Neural cell (in vitro differentiated cells): ENCODE data around the gene RUBCN.
"Not testable (repeated sequence)": the region's sequence is repeated elsewhere in the genome, so short reads cannot be mapped to it uniquely, and the experiment has no call there.

ENCODE experiments used
- EP300 ChIP-seq: fragments of 450-650 bp; conservative IDR thresholded peaks from 2 replicates; pipeline ENCODE4 v1.6.1; 2014; ENCODE audit warnings: antibody characterized with exemption, mild to moderate bottlenecking, moderate library complexity; ENCODE audit not compliant: poor library complexity, severe bottlenecking
- EZH2 ChIP-seq: fragments of 200-600, 300-800 bp; shearing (Covaris generic), sonication (generic); IDR thresholded peaks from 2 replicates; pipeline ENCODE4 v1.6.1; 2014; ENCODE audit warnings: antibody characterized with exemption, low read length, borderline replicate concordance, mild to moderate bottlenecking; ENCODE audit not compliant: insufficient read depth, poor library complexity, severe bottlenecking
- MXI1 ChIP-seq: fragments of 450-650 bp; conservative IDR thresholded peaks from 2 replicates; pipeline ENCODE4 v1.6.1; 2014; ENCODE audit warnings: antibody characterized with exemption, mild to moderate bottlenecking; ENCODE audit not compliant: poor library complexity, severe bottlenecking
- POLR2AphosphoS5 ChIP-seq: IDR thresholded peaks from 2 replicates; pipeline ENCODE4 v1.6.1; 2012
- RAD21 ChIP-seq: fragments of 450-650 bp; conservative IDR thresholded peaks from 2 replicates; pipeline ENCODE4 v1.6.1; 2014; ENCODE audit warnings: antibody characterized with exemption, mild to moderate bottlenecking, moderate library complexity
- SMC3 ChIP-seq: fragments of 450-650 bp; conservative IDR thresholded peaks from 2 replicates; pipeline ENCODE4 v1.6.1; 2014; ENCODE audit warnings: antibody characterized with exemption, mild to moderate bottlenecking, moderate library complexity; ENCODE audit not compliant: poor library complexity
- TAF1 ChIP-seq: IDR thresholded peaks from 2 replicates; pipeline ENCODE4 v1.6.1; 2012; ENCODE audit warnings: low read depth
- TF ChIP-seq, protein P1 (sequence below): IDR thresholded peaks from 2 replicates; pipeline ENCODE4 v1.6.1; 2012; ENCODE audit warnings: borderline replicate concordance
- TF ChIP-seq, protein P2 (sequence below): fragments of 450-650 bp; IDR thresholded peaks from 2 replicates; pipeline ENCODE4 v1.5.1; 2014; ENCODE audit warnings: antibody characterized with exemption, mild to moderate bottlenecking, moderate library complexity; ENCODE audit not compliant: poor library complexity, severe bottlenecking

DNA sequence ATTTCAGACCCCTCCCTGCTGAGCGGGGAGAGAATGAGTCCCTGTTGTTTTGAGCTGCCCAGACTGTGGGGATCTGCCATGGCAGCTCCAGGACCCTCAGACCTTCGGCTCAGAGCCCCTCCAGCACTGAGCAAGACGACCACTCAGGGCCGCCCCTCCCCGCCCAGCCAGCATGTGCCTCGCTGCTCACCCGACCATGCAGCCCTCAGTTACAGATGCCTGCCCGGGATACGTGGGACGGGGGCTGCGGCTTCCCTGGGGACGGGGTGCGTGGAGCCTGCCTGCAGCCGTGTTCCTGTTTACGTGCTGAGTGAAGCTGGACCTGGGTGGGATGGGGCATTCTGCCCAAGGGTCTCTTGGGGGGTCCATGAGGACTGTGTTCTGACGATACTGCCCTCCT is 77.0 kb downstream of the RUBCN start:
- TF ChIP-seq, protein P1, sequence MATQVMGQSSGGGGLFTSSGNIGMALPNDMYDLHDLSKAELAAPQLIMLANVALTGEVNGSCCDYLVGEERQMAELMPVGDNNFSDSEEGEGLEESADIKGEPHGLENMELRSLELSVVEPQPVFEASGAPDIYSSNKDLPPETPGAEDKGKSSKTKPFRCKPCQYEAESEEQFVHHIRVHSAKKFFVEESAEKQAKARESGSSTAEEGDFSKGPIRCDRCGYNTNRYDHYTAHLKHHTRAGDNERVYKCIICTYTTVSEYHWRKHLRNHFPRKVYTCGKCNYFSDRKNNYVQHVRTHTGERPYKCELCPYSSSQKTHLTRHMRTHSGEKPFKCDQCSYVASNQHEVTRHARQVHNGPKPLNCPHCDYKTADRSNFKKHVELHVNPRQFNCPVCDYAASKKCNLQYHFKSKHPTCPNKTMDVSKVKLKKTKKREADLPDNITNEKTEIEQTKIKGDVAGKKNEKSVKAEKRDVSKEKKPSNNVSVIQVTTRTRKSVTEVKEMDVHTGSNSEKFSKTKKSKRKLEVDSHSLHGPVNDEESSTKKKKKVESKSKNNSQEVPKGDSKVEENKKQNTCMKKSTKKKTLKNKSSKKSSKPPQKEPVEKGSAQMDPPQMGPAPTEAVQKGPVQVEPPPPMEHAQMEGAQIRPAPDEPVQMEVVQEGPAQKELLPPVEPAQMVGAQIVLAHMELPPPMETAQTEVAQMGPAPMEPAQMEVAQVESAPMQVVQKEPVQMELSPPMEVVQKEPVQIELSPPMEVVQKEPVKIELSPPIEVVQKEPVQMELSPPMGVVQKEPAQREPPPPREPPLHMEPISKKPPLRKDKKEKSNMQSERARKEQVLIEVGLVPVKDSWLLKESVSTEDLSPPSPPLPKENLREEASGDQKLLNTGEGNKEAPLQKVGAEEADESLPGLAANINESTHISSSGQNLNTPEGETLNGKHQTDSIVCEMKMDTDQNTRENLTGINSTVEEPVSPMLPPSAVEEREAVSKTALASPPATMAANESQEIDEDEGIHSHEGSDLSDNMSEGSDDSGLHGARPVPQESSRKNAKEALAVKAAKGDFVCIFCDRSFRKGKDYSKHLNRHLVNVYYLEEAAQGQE, result not testable (repeated sequence)
- TF ChIP-seq, protein P2, sequence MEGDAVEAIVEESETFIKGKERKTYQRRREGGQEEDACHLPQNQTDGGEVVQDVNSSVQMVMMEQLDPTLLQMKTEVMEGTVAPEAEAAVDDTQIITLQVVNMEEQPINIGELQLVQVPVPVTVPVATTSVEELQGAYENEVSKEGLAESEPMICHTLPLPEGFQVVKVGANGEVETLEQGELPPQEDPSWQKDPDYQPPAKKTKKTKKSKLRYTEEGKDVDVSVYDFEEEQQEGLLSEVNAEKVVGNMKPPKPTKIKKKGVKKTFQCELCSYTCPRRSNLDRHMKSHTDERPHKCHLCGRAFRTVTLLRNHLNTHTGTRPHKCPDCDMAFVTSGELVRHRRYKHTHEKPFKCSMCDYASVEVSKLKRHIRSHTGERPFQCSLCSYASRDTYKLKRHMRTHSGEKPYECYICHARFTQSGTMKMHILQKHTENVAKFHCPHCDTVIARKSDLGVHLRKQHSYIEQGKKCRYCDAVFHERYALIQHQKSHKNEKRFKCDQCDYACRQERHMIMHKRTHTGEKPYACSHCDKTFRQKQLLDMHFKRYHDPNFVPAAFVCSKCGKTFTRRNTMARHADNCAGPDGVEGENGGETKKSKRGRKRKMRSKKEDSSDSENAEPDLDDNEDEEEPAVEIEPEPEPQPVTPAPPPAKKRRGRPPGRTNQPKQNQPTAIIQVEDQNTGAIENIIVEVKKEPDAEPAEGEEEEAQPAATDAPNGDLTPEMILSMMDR, result not testable (repeated sequence)
- TF ChIP-seq SMC3, RAD21, TAF1, EP300, EZH2, POLR2AphosphoS5, MXI1: not testable (repeated sequence)
